Measurements from ENCODE around the gene FASTK.
"Not testable (repeated sequence)": the region's sequence is repeated elsewhere in the genome, so short reads cannot be mapped to it uniquely, and the experiment has no call there.

The FASTK gene

GRCh38 chr7:151031011-151031410 lies 49.6 kb downstream of the FASTK start:
- no peak for FAIRE-seq

GRCh38 chr7:151028948-151029501 lies 51.6 kb downstream of the FASTK start:
- FAIRE-seq: no peak
- no peak for DNase-seq (ENCODE audit: low spot score)

More at GRCh38 chr7:151031011-151031410, 49.6 kb downstream of the FASTK start:
- no peak for DNase-seq (ENCODE audit: low spot score)

GRCh38 chr7:151028131-151028947 lies 52.3 kb downstream of the FASTK start, which contains the start of gene ABCB8:
ABCB8 (plus strand) TSS chr7:151028450; CDS start chr7:151028516, 66 bp downstream.
- FAIRE-seq: peak; percentile 94
- peak; percentile 99 for DNase-seq (ENCODE audit: low spot score)

GRCh38 chr7:151027728-151028130 lies 52.9 kb downstream of the FASTK start:
- FAIRE-seq; DNase-seq (ENCODE audit: low spot score): not testable (repeated sequence)

GRCh38 chr7:151026771-151027727 lies 53.6 kb downstream of the FASTK start:
- DNase-seq (ENCODE audit: low spot score); FAIRE-seq: not testable (repeated sequence)

Measured in RCC 7860 (cell line).